Measurements from ENCODE around the gene HTR7.

Gene HTR7

DNA sequence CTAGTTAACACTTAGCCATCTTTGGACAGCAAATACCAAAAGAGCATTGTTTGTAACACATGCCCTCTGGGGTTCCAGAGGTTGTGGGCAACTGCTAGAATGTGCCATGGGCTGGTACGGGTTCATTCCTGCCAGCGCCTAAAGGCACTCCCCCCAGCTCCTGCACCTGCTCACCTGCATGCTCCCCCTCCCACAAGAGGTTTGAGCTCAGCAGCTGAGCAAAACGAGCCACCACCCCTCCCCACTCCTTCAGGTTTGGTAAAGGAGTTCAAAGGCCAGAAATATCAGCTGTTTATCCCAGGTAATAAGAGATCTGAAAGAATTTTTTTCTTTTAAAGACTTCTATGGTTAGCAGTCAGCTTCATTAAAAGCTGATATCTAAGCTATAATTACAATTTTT, 53.5 kb downstream of the HTR7 start:
- no peak for DNase-seq (ENCODE audit: low read depth)

DNA sequence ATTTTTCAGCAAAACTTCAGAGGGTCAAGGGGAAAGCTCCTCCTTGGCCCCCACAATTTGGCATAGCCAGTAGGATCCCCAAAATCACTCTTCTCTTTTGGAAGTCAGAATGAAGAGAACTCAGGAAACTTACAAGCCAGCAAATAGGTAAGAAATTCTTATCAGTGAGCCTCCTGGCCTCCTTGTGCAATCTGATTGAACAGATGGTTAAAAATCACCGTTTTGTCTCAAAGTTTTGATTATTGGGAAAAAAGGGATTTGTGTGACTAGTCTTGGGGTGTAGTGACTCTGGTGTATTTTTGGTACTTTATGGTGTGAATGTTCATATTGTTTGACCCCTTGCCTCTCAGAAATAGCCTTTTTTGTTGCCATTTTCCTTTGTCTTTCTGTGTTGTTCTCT, 56.2 kb downstream of the HTR7 start:
- DNase-seq (ENCODE audit: low read depth) = no peak

DNA sequence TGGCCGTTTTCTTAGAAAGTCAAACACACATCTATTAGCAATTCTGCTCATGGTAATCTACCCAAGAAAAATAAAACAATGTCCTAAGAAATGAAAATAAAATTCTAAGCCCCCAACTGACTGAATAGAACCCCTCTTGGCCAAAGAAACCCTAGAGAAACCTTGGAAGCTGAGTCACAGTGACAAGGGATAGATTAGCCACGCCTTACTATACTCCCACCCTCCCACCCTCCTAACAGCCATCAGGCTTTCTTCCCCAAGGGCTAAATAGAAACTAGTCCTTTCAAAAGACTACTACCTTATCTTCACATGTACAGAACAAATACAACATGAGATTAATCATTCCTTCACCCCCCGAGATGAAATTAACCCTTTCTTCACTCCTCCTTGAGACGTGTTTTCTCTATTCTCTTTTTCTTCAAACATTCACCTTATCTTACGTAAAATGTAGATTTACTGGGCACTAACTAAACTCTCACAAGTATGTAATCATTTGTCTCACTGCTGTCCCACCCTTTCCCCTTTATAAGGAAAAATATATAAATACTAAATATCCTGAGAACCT, 57.5 kb downstream of the HTR7 start:
- DNase-seq (ENCODE audit: low read depth) = no peak

DNA sequence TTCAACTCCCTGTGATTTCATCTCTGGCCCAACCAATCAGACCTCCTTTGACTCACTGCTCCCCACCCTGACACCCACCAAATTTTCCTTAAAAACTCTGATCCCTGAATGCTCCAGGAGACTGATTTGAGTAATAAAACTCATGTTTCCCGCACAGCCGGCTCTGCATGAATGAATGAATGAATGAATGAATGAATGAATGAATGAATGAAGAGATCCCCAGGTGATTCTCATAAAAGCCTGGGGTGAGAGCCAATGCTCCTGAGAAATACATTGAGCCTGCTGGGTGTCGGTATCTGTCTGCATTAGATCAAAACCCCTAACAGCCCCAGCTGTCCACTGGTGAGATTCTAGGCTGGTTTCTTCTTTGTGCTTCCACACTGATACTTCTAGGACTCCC, 58.7 kb downstream of the HTR7 start:
- DNase-seq (ENCODE audit: low read depth) = no peak

GRCh38 chr10:90798482-90798881, 59.4 kb downstream of the HTR7 start:
- no peak for DNase-seq (ENCODE audit: low read depth)

- no peak for DNase-seq (ENCODE audit: low read depth)
These were observed 67.4 kb downstream of the HTR7 start for GRCh38 chr10:90790422-90790821.

- no peak for DNase-seq (ENCODE audit: low read depth)
These were observed 68.9 kb downstream of the HTR7 start for GRCh38 chr10:90788968-90789367.

DNA sequence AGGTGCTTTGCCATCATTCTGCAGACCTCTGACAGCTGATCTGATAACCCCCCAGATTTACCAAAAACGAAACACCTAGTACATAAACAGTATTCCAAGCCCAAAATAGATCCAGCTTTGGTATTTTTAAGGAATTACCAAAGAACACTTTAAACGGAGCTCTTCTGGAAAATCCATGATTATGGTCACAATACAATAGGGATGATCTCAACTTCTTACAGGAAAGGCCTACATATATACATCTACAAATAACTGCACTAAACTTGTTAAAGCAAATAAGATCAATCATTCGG, 69.7 kb downstream of the HTR7 start:
- DNase-seq (ENCODE audit: low read depth) = no peak

DNA sequence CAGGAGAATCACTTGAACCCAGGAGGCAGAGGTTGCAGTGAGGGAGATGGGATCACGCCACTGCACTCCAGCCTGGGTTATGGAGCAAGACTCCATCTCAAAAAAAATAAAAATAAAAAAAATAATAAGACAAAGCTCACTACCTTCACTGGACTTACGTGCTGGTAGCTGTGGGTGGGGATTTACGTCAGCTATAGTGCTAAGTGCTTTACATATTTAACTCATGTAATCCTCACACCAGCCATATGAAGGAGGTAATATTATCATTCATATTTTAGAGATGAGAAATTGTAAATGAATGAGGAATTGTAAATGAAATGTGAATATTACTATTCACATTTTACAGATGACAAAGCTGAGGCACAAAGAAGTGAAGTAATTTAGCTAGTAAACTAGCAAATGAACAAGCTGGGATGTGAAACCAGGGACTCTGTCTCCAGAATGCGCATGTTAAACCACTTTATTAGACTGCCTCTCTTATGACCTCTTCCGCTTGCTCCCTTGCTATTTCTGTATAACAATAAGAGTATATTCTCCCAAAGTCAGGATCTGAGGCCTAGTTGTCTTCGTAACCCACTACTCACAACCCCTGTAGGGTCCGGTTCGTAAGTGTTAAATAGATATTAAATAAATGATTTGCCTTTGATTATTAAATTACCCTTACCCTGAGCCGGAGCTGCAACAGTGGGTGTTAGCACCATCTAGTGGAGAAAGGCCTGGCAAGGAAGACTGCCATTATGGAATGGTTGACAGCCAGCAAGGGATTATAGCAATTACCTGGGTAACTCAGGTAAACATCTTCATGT, 70.2 kb downstream of the HTR7 start:
- no peak for DNase-seq (ENCODE audit: low read depth)

GRCh38 chr10:90785782-90786181, 72.1 kb downstream of the HTR7 start:
- DNase-seq (ENCODE audit: low read depth) = no peak

DNA sequence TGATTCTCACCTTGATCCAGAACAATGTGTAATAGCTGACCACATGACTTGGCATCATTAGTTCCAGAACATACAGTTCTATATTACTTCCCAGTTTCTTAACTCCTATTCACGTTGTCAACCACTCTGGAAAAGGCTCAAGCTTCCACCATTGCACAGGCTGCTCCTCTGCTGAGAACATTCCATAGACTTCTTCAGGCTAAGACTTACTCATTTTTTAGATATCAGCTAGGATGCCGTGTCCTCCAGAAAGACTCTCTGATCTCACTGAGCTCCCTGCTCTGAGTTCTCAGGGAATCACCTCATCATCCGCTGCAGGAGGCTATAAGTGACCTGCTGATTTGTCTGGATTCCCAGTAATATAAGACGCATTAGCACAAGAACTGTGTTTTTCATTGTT, 73.1 kb downstream of the HTR7 start:
- DNase-seq (ENCODE audit: low read depth) = no peak

DNA sequence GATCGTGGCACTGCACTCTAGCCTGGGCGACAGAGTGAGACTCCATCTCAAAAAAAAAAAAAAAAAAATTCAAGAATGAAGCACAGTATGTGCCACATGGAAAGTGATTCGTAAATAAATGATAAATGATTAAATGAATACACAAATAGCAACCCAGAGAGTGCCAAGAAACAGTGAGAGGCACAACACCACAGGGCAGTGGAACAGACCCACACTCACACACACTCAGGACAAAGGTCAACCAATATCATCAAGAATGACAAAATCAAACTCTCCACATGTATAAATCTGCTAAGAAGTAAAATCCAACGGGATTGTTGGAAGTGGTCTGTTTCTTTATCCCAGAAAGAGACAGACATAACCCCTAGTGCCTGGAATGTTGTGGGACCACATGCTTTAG, 77.4 kb downstream of the HTR7 start:
- DNase-seq (ENCODE audit: low read depth) = no peak

DNA sequence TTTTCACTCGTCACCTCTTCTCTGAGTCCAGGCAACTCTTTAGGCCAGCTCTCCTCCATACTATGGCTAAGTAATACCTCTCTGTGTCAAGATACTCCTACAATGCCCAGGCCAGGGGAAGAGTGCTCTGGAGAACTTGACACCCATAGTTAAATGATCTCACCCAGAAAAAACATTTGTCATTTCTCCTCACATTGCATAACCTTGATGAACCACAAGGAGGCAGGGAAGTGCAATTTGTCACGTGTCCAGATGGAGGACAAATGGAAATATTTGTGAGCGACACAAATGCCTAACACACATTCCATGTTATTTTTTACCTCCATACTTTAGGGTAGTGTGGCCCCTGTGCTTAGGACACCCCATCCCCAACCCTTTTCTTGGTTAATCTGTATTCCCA, 78.3 kb downstream of the HTR7 start:
- DNase-seq (ENCODE audit: low read depth) = no peak

DNA sequence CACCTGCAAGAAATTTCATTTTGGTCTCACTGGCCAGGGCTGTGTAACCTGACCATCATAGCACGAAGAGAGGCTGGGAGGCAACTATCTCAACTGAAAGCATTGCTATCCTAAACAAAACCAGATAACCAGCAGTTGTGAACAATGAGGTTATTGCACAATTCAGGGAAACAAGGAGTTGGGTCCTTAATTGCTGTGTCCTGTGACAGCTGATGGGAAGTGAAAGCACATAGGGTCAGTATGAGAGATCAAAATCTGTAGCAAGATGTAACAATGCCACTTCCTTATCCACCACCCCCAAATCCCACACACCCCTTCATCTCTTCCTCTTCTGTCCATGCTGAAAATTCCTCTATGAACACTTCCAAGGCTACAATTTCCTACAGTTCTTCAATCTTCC, 80.2 kb downstream of the HTR7 start:
- no peak for DNase-seq (ENCODE audit: low read depth)

DNA sequence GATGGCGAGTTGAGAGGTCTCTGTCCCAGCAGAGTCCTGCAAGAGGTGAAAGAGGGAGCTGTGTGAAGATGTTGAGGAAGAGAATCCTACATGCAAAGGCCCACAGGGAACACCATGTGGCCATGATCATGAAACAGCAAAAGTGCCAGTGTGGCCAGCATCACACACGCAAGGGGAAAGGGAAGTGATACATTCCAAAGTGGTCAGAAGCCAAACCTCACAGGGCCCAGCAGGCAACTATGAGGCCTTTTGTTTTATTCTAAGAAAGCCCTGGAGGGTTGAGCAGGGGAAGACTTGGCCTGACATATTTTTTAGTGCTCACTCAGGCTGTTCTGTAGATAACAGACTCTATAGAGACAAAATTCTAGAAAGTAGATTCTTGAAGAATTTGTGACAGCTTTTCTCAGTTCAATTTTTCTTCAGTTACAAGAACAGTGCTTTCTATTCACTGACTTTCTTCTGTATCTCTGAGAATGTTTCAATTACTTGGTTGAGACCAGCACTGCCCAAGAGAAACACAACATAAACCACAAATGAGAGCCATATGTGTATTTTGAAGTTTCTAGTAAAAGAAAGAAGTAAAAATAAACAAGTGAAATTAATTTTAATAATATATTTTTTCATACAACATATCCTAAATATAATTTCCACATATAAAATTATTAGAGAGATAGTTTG, 82.3 kb downstream of the HTR7 start:
- DNase-seq (ENCODE audit: low read depth) = no peak

- DNase-seq (ENCODE audit: low read depth) = no peak
These were observed 87.6 kb downstream of the HTR7 start for GRCh38 chr10:90769946-90770841.

DNA sequence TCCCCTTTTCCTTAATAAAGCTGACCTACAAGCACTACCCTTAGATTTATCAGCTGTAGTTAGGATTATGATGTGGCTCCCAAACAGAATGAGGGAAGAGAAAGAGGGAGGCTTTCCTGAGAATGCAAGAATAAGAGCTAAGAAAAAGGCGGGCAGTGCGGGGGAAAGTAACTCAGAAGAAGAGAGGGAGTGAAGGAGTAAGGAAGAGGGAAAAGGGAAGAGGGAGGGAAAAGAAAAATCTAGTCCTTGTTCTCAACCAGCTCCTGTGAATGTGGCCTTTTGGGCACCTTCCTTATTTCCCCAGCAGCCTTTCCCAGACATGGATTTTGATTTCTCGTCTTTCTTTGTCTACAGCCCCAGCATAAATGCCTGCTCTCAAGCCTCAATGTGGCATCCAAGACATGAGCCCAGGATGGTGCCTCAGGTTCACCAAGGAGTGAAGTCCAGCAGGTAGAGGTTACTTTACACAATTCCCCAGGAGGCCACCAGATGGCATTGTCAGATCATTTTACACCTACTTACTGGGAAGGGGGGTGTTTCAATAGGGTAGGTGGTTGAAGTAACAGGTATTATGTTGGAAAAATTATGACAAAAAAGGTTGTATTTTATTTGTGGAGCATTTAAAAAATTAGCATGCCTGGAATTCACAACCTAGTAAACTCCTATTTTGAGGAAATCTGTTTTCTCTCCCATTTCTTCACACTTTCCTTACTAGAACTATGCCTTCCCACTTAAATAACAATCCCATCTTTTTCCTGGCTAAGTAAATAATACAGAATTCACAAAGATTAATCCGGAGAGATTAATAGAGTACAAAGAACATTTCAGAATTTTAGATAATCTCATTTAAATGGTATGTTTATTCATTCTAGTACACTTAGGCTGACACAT, 106.5 kb downstream of the HTR7 start:
- DNase-seq (ENCODE audit: low read depth) = peak; percentile 15

DNA sequence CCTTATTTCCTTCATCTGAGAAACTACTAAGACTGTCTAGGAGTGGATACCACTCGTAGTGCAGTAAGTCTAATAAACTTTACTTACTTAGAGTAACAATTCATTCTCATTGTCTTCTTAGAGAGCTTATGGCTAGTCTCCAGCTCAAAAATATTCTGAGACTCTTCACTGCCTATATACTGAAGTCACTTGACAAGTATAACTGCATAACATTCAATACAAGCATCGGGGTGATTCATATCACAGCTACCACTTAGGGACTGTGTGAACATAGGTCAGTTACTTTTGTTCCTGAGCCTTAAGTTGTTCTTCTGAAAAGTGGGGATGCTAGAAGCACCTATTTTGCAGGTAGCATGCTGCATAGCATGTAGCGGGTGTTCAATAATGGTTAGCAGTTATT, 111.0 kb downstream of the HTR7 start:
- DNase-seq (ENCODE audit: low read depth) = no peak

- no peak for DNase-seq (ENCODE audit: low read depth)
These were observed 112.3 kb downstream of the HTR7 start for GRCh38 chr10:90745565-90745964.

DNA sequence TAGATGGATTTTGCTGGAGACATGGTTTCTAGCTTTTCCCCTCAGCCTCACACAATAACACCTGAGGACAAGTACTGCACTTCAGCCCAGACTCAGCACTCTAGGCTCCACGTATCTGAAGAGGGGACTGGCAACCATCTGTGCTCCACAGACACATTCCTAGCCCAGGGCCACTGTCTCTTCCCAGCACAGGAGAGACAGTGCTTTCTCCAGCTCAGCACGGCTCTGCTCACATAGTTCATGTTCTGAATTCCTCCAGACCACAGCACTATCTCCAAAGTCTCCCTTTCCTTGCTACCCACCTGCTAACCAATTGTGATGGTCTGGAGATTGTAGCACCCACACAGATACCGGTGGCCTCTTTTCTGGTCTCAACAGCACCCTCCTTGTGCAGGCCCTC, 114.5 kb downstream of the HTR7 start:
- no peak for DNase-seq (ENCODE audit: low read depth)

GRCh38 chr10:90741926-90742565, 115.8 kb downstream of the HTR7 start:
- DNase-seq (ENCODE audit: low read depth) = no peak
